HEK293 (cell line): ENCODE results near the gene NECAP2.

Experiments used
- CTCF ChIA-PET: fragments of 350-600 bp; formaldehyde crosslinking; extraction: SDS; loops from one replicate; lab custom pipeline; 2021; ENCODE audit warnings: antibody characterized with exemption; lab: Yijun Ruan, JAX
- POLR2A ChIA-PET: fragments of 300-600 bp; formaldehyde crosslinking; extraction: SDS; loops from one replicate; lab custom pipeline; 2020; ENCODE audit warnings: antibody characterized with exemption, inconsistent platforms; lab: Yijun Ruan, JAX
- H3K27ac ChIP-seq: fragments of 200-500 bp; sonication (Bioruptor generic); 2 replicates; pipeline ENCODE4 v1.5.1; 2014; ENCODE audit warnings: low read depth, low read length, control low read depth, inconsistent platforms; ENCODE audit errors: extremely low read depth
- H3K36me3 ChIP-seq, 2 experiments: fragments of 200-500 bp in 1 of 2; sonication (Bioruptor generic) in 1 of 2; 1 replicate in 1 of 2; 2 replicates in 1 of 2; pipeline ENCODE4 v1.5.1; 2014 to 2017; ENCODE audit warnings: inconsistent platforms in 2 of 2, low read length in 2 of 2; ENCODE audit not compliant: control insufficient read depth in 2 of 2, insufficient read depth in 1 of 2
- H3K4me1 ChIP-seq: fragments of 200-500 bp; sonication (Bioruptor generic); 2 replicates; pipeline ENCODE4 v1.5.1; 2014; ENCODE audit warnings: mild to moderate bottlenecking, low read length, inconsistent platforms; ENCODE audit not compliant: control insufficient read depth, insufficient read depth
- H3K4me3 ChIP-seq: 2 replicates; pipeline ENCODE4 v1.5.1; 2011; ENCODE audit warnings: low read depth, mild to moderate bottlenecking, control low read depth, low read length, moderate library complexity
- H3K9me3 ChIP-seq: fragments of 200-500 bp; sonication (Bioruptor generic); 2 replicates; pipeline ENCODE4 v1.5.1; 2014; ENCODE audit warnings: low read depth, low read length, inconsistent platforms; ENCODE audit not compliant: control insufficient read depth, insufficient read depth
- EGR2 ChIP-seq: fragments of 450-650 bp; formaldehyde crosslinking; IDR thresholded peaks from 2 replicates; pipeline ENCODE4 v1.5.1; 2016; ENCODE audit warnings: low read depth, missing biosample characterization, missing genetic modification characterization
- REST ChIP-seq: fragments of 450-650 bp; formaldehyde crosslinking; IDR thresholded peaks from 2 replicates; pipeline ENCODE4 v1.5.1; 2016; ENCODE audit warnings: missing biosample characterization, missing genetic modification characterization
- SALL2 ChIP-seq: fragments of 450-650 bp; formaldehyde crosslinking; IDR thresholded peaks from 2 replicates; pipeline ENCODE4 v1.5.0; 2017; ENCODE audit warnings: missing biosample characterization, mild to moderate bottlenecking, missing genetic modification characterization, borderline replicate concordance
- ZBTB48 ChIP-seq: fragments of 450-650 bp; formaldehyde crosslinking; IDR thresholded peaks from 2 replicates; pipeline ENCODE4 v1.5.1; 2016; ENCODE audit warnings: missing biosample characterization, missing genetic modification characterization
- ZNF10 ChIP-seq: fragments of 450-650 bp; formaldehyde crosslinking; IDR thresholded peaks from 2 replicates; pipeline ENCODE4 v1.5.1; 2017; ENCODE audit warnings: missing biosample characterization, missing genetic modification characterization
- ZNF248 ChIP-seq: fragments of 450-650 bp; formaldehyde crosslinking; IDR thresholded peaks from 2 replicates; pipeline ENCODE4 v1.5.1; 2017; ENCODE audit warnings: missing biosample characterization, missing genetic modification characterization
- ZNF280D ChIP-seq: fragments of 450-650 bp; formaldehyde crosslinking; IDR thresholded peaks from 2 replicates; pipeline ENCODE4 v1.5.1; 2016; ENCODE audit warnings: missing biosample characterization, missing genetic modification characterization
- ZNF292 ChIP-seq: fragments of 450-650 bp; formaldehyde crosslinking; IDR thresholded peaks from 2 replicates; pipeline ENCODE4 v1.5.1; 2016; ENCODE audit warnings: low read depth, missing biosample characterization, missing genetic modification characterization, borderline replicate concordance
- ZNF501 ChIP-seq: fragments of 450-650 bp; formaldehyde crosslinking; IDR thresholded peaks from 2 replicates; pipeline ENCODE4 v1.5.1; 2016; ENCODE audit warnings: missing biosample characterization, missing genetic modification characterization
- ZNF530 ChIP-seq: fragments of 450-650 bp; formaldehyde crosslinking; IDR thresholded peaks from 2 replicates; pipeline ENCODE4 v1.5.1; 2016; ENCODE audit warnings: low read depth, missing biosample characterization, missing genetic modification characterization
- ZNF544 ChIP-seq: fragments of 450-650 bp; formaldehyde crosslinking; IDR thresholded peaks from 2 replicates; pipeline ENCODE4 v1.5.0; 2017; ENCODE audit warnings: missing biosample characterization, missing genetic modification characterization
- ZNF596 ChIP-seq: fragments of 450-650 bp; IDR thresholded peaks from 2 replicates; pipeline ENCODE4 v1.5.0; 2018; ENCODE audit warnings: missing biosample characterization, mild to moderate bottlenecking, missing genetic modification characterization, moderate library complexity
- ZNF623 ChIP-seq: fragments of 450-650 bp; formaldehyde crosslinking; IDR thresholded peaks from 2 replicates; pipeline ENCODE4 v1.5.1; 2016; ENCODE audit warnings: missing biosample characterization, missing genetic modification characterization
- ZNF654 ChIP-seq: fragments of 450-650 bp; formaldehyde crosslinking; IDR thresholded peaks from 2 replicates; pipeline ENCODE4 v1.5.1; 2016; ENCODE audit warnings: low read depth, missing biosample characterization, missing genetic modification characterization
- ZNF670 ChIP-seq: fragments of 450-650 bp; formaldehyde crosslinking; IDR thresholded peaks from 2 replicates; pipeline ENCODE4 v1.5.1; 2016; ENCODE audit warnings: missing biosample characterization, missing genetic modification characterization, low read depth
- ZNF707 ChIP-seq: fragments of 450-650 bp; formaldehyde crosslinking; IDR thresholded peaks from 2 replicates; pipeline ENCODE4 v1.5.1; 2016; ENCODE audit warnings: missing biosample characterization, missing genetic modification characterization
- ZNF785 ChIP-seq: fragments of 450-650 bp; formaldehyde crosslinking; IDR thresholded peaks from 2 replicates; pipeline ENCODE4 v1.5.1; 2016; ENCODE audit warnings: missing biosample characterization, missing genetic modification characterization
- TF ChIP-seq, protein P1 (sequence below): fragments of 450-650 bp; formaldehyde crosslinking; IDR thresholded peaks from 2 replicates; pipeline ENCODE4 v1.5.1; 2016; ENCODE audit warnings: missing biosample characterization, missing genetic modification characterization, borderline replicate concordance

The NECAP2 gene

DNA sequence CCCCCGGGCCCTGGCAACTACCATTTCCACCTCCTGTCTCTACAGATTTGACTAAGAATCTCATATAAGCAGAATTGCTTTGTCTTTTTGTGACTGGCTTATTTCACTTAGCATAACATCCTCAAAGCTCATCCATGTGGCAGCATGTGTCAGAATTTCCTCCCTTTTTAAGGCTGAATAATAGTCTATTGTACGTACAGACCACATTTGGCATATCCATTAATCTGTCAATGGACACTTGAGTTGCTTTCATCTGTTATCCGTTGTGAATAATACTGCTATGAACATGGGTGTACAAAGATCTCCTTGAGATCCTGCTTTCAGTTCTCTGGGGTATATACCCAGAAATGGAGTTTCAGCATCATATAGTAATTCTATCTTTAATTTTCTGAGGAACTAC lies 27.3 kb upstream of the NECAP2 start:
- ChIA-PET CTCF (no interaction called here), POLR2A (no interaction called here)
- TF ChIP-seq ZNF280D (tag by site-specific recombination): no peak

GRCh38 chr1:16418823-16419425 lies 21.6 kb upstream of the NECAP2 start:
- Histone ChIP-seq H3K27ac (no peak overlapping the region), H3K4me3 (no peak overlapping the region), H3K9me3 (no peaks in the 10 kb centered on the region), H3K4me1 (no peaks in the 10 kb centered on the region), H3K36me3 (no peaks in the 10 kb centered on the region)
- CTCF ChIA-PET: interaction anchor here (2.5 kb wide), 1 partner anchor 21 kb away, joined by 10 read pairs; the partner anchor contains the start of gene NECAP2
- TF ChIP-seq ZNF623 (tag by site-specific recombination) (peak; percentile 53), ZNF596 (tag by site-specific recombination) (no peak)
- POLR2A ChIA-PET: no interaction called here

More for the DNA sequence above, 27.3 kb upstream of the NECAP2 start:
- no peak overlapping the region for H3K4me3 ChIP-seq
- H3K9me3 ChIP-seq: no peaks in the 10 kb centered on the region
- no peak overlapping the region for H3K27ac ChIP-seq
- H3K36me3 ChIP-seq: no peaks in the 10 kb centered on the region
- no peaks in the 10 kb centered on the region for H3K4me1 ChIP-seq

GRCh38 chr1:16420424-16421118 lies 20.0 kb upstream of the NECAP2 start:
- no peaks in the 10 kb centered on the region for H3K36me3 ChIP-seq
- ChIA-PET CTCF (interaction anchor here (0.6 kb wide), 2 partner anchors 19 to 173 kb away, joined by 3 to 4 read pairs; no protein-coding TSS in a partner anchor), POLR2A (no interaction called here)
- H3K4me1 ChIP-seq: no peaks in the 10 kb centered on the region
- H3K27ac ChIP-seq: no peak overlapping the region
- H3K9me3 ChIP-seq: no peaks in the 10 kb centered on the region
- H3K4me3 ChIP-seq: no peak overlapping the region
- TF ChIP-seq ZNF10 (tag by site-specific recombination) (no peak), ZNF248 (no peak), ZNF501 (tag by site-specific recombination) (no peak), ZNF785 (tag by site-specific recombination) (no peak), ZNF670 (no peak), ZNF707 (tag by site-specific recombination) (no peak), ZNF292 (no peak), REST (tag by site-specific recombination) (no peak), SALL2 (tag by site-specific recombination) (no peak), ZNF654 (tag by site-specific recombination) (no peak), EGR2 (no peak), ZNF530 (tag by site-specific recombination) (no peak), ZBTB48 (tag by site-specific recombination) (no peak), ZNF544 (tag by site-specific recombination) (no peak)
- TF ChIP-seq, protein P1, sequence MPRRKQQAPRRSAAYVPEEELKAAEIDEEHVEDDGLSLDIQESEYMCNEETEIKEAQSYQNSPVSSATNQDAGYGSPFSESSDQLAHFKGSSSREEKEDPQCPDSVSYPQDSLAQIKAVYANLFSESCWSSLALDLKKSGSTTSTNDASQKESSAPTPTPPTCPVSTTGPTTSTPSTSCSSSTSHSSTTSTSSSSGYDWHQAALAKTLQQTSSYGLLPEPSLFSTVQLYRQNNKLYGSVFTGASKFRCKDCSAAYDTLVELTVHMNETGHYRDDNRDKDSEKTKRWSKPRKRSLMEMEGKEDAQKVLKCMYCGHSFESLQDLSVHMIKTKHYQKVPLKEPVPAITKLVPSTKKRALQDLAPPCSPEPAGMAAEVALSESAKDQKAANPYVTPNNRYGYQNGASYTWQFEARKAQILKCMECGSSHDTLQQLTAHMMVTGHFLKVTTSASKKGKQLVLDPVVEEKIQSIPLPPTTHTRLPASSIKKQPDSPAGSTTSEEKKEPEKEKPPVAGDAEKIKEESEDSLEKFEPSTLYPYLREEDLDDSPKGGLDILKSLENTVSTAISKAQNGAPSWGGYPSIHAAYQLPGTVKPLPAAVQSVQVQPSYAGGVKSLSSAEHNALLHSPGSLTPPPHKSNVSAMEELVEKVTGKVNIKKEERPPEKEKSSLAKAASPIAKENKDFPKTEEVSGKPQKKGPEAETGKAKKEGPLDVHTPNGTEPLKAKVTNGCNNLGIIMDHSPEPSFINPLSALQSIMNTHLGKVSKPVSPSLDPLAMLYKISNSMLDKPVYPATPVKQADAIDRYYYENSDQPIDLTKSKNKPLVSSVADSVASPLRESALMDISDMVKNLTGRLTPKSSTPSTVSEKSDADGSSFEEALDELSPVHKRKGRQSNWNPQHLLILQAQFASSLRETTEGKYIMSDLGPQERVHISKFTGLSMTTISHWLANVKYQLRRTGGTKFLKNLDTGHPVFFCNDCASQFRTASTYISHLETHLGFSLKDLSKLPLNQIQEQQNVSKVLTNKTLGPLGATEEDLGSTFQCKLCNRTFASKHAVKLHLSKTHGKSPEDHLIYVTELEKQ (tag by site-specific recombination): no peak
